Measurements from ENCODE around the gene IQCE.
"Not testable (repeated sequence)": the region's sequence is repeated elsewhere in the genome, so short reads cannot be mapped to it uniquely, and the experiment has no call there.

IQCE gene

DNA sequence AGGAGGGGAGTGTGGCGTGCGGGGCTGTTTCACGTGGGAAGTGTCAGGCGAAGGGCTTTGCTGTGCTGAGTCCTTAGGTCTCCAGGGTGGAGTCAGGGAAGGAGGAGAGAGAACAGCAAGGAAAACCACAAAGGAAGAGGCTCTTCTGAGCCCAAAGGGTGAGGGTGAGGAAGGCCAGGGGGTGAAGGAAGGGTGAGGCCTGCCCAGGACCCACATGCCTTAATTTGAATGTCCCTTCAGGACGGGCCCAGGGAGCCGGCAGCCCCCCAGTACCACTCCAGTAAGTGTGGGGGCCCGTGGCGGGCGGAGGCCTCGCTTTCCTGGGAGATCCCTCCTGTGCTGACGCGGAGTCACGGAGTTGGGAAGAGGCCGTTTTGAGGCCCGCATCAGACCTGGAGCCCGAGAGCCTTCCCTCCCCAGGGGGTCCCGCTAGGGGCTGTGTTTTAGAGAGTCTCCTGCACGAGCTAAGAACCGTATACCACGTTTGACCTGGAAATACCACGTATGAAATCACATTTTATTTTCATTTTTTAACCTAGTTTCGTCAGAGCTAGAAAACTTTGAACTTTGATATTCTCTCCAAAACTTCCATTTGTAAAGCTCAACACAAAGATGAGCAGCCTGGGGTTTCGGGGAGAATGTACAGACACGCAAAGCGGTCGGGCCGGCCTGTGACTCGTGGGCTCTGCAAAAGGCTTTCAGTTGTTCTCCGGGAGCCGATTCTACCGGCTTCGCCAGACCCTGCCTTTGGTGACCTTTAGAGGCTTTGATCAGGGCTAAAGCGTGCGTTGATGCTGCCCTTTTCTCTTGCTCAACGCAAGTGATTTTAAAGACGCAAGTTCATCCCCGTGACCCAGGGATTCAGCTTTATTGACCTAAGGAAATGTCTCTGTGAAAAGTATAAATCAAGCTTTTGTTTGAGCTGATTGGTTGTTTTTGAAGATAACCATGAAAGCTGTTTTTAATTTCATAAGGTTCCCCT, 49.4 kb downstream of the IQCE start:
- Histone ChIP-seq H3K27ac (peak overlapping the region; percentile 74 to 79), H3K4me3 (no peak overlapping the region)
- no peak for TF ChIP-seq CTCF (IDR thresholded peaks at IDR 0.05)
- DNase-seq (ENCODE audit: low spot score), result no peak

DNA sequence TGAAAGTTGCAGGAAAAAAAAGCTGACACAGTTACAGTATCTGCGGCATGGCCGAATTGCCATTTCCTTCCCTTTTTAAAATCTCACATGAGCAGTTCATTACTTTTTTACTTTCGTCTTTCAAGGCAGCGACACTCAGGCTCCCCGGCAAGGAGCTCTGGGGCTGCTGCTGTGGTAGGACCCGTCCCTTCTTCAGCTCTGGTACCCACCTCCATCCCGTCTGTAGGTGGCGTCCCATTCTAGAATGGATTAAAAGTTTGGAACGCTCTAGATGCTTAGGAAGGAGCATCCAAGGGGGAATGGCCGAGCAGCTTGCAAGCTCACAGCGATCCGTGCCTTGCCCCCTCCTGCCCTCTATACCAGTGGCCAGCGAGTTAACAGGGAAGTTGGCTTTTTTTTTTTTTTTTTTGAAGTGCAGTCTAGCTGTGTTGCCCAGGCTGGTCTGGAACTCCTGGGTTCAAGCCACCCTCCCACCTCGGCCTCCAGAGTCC, 50.2 kb downstream of the IQCE start:
- no peak for DNase-seq (ENCODE audit: low spot score)
- no peak overlapping the region for H3K4me3 ChIP-seq
- H3K27ac ChIP-seq, result peak overlapping the region; percentile 40 to 74
- TF ChIP-seq CTCF (IDR thresholded peaks at IDR 0.05), result no peak

- peak overlapping the region in 1 of 2 donors; percentile 40 for H3K27ac ChIP-seq
- not testable (repeated sequence) for H3K4me3 ChIP-seq; DNase-seq (ENCODE audit: low spot score)
Measured at GRCh38 chr7:2609646-2610045, 50.9 kb downstream of the IQCE start.

GRCh38 chr7:2610466-2610865, 51.7 kb downstream of the IQCE start:
- DNase-seq (ENCODE audit: low spot score), result no peak
- Histone ChIP-seq H3K4me3 (no peak overlapping the region), H3K27ac (peak overlapping the region in 1 of 2 donors; percentile 3)
- TF ChIP-seq CTCF (IDR thresholded peaks at IDR 0.05), result no peak

DNA sequence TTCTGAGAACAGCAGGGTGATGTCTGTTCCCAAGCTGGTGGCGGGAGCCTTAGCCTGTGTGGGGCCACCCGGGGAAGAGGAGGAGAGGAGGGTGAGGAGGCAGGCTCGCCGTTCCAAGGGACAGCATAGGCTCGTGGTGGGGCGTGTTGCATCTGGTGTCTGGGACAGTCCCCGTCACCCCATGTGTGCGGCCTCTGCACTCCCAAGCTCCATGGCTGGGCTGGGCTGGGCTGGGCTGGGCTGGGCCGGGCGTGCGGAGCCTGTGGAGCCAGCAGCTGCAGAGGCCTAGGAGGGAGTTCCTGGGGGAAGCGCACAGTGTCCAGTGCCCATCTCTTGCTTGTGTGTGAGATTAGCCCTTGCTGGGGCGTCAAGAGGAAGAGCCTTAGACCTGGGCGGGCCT, 52.1 kb downstream of the IQCE start:
- no peak for DNase-seq (ENCODE audit: low spot score)
- H3K27ac ChIP-seq, result peak overlapping the region in 1 of 2 donors; percentile 3
- TF ChIP-seq CTCF (IDR thresholded peaks at IDR 0.05), result no peak
- H3K4me3 ChIP-seq, result no peak overlapping the region

DNA sequence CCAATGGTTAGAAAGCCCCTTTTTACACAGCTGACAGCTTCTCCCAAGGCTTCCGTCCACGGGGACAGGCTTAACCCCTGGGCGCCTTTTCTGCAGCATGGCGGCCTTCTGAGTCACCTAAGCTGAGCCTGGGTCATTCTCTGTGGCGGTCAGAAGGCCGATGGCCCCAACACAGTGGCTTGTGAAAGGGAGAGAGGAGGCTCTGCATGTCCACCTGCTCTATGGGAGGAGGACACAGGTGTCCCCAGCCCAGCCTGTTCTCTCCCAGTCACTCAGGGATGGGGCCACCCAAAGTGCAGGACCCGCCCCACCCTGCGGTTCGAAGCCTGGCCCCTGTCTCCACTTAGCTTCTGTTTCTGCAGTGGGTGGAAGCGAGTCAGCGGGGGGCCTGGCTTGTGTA, 52.6 kb downstream of the IQCE start:
- Histone ChIP-seq H3K27ac (no peak overlapping the region), H3K4me3 (no peak overlapping the region)
- no peak for TF ChIP-seq CTCF (IDR thresholded peaks at IDR 0.05)
- no peak for DNase-seq (ENCODE audit: low spot score)

DNA sequence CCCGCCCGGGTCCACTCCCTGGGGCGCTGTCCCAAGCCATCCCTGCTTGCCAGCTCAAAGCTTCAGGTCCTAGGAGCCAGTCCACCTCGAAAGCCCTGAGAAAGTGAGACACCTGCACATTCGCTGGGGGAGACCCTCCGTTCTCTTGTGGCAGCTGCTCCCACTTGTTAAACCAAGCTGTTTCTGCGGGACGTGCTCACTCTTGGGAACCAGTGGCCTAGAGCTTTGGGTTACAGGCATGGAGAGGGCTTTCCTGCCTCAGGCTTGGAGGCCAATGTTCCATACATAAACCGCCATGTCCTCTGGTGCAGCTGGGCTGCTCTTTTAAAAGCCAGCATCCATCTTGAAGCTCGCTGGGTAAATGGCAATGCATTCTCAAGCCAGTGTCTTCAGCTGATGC, 53.1 kb downstream of the IQCE start:
- no peak for TF ChIP-seq CTCF (IDR thresholded peaks at IDR 0.05)
- peak overlapping the region in 1 of 2 donors; percentile 90 for H3K27ac ChIP-seq
- no peak overlapping the region for H3K4me3 ChIP-seq
- DNase-seq (ENCODE audit: low spot score), result no peak
